ENCODE measurements around the gene RTBDN. TPM values are rescaled to one million over a fixed set of nuclear protein-coding genes. Genes with fewer than 3 reads are reported as not detected.

RTBDN gene
- polyA plus RNA-seq, 1 of the 3 experiments (the other 2 are of a cell fraction) = 0.72 TPM

DNA sequence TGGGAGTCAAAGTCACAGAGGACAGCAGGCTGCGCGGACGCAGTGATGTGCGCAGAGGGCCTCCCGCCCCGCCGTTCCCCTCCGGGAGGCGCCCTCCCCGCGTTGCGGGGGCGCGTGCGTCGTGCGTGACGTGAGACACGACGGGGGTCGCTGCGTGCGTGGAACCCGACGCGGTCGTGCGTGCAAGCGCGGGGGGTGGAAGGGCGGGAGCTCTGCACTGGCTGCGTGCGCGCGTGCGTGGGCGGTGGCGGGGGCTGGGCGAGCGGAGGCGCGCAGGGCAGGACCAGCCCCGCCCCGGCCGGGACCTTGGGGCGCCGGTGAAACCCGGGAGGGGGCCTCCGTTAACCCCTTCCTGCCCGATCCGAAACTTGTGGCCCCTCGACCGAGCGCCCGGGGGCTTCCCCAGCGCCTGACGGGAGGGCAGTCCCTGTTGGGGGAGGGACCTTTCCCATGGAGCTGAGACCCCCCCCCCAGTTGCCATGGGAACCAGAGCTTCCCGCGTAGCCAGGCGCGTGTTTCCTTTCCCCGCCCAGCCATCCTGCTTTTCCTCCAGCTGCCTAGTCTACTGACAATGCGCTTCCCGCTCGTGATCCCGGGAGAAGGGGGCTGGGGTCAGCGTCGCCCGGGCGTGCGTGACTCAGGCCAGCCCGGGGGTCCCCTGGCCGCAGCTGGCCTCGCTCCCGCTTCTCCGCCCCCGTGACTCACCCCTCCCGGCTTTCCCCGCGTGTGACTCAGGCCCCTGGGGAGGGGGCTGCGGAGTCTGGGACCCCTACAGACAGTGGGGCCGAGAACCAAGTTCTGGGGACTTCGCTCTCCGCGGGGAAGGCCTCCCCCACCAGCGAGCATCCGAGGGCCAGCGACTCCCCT, 51.7 kb downstream of the RTBDN start (continued):
- TF ChIP-seq SMC3 (IDR thresholded peaks at IDR 0.05; ENCODE audit: low read depth, low read length) (no peak), TEAD4 (IDR thresholded peaks at IDR 0.05; ENCODE audit: borderline replicate concordance, insufficient read depth) (0 out of 2 replicates have a peak, but pooled peaks have one; percentile 43), CHD2 (IDR thresholded peaks at IDR 0.05; ENCODE audit: low read length, partially characterized antibody) (peak; percentile 35), RCOR1 (IDR thresholded peaks at IDR 0.05; ENCODE audit: low read length) (no peak)
- TF ChIP-seq, protein P1, sequence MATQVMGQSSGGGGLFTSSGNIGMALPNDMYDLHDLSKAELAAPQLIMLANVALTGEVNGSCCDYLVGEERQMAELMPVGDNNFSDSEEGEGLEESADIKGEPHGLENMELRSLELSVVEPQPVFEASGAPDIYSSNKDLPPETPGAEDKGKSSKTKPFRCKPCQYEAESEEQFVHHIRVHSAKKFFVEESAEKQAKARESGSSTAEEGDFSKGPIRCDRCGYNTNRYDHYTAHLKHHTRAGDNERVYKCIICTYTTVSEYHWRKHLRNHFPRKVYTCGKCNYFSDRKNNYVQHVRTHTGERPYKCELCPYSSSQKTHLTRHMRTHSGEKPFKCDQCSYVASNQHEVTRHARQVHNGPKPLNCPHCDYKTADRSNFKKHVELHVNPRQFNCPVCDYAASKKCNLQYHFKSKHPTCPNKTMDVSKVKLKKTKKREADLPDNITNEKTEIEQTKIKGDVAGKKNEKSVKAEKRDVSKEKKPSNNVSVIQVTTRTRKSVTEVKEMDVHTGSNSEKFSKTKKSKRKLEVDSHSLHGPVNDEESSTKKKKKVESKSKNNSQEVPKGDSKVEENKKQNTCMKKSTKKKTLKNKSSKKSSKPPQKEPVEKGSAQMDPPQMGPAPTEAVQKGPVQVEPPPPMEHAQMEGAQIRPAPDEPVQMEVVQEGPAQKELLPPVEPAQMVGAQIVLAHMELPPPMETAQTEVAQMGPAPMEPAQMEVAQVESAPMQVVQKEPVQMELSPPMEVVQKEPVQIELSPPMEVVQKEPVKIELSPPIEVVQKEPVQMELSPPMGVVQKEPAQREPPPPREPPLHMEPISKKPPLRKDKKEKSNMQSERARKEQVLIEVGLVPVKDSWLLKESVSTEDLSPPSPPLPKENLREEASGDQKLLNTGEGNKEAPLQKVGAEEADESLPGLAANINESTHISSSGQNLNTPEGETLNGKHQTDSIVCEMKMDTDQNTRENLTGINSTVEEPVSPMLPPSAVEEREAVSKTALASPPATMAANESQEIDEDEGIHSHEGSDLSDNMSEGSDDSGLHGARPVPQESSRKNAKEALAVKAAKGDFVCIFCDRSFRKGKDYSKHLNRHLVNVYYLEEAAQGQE (IDR thresholded peaks at IDR 0.05; ENCODE audit: low read depth, low read length) = no peak
- TF ChIP-seq, protein P2, sequence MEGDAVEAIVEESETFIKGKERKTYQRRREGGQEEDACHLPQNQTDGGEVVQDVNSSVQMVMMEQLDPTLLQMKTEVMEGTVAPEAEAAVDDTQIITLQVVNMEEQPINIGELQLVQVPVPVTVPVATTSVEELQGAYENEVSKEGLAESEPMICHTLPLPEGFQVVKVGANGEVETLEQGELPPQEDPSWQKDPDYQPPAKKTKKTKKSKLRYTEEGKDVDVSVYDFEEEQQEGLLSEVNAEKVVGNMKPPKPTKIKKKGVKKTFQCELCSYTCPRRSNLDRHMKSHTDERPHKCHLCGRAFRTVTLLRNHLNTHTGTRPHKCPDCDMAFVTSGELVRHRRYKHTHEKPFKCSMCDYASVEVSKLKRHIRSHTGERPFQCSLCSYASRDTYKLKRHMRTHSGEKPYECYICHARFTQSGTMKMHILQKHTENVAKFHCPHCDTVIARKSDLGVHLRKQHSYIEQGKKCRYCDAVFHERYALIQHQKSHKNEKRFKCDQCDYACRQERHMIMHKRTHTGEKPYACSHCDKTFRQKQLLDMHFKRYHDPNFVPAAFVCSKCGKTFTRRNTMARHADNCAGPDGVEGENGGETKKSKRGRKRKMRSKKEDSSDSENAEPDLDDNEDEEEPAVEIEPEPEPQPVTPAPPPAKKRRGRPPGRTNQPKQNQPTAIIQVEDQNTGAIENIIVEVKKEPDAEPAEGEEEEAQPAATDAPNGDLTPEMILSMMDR (IDR thresholded peaks at IDR 0.05) = peak; percentile 11; the same call in 1 of the 2 replicates

DNA sequence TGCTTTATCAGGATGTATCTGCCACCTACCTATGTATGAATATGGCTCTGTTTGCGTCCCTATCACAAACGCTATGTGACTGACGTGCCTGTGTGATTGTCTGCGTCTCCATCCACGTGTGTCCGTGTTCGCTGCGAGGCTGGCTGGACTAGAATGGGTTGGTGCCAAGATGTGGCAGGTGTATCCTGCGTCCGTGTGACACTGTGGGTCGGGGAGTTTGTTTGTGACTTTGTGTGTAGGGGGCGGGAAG, 52.3 kb downstream of the RTBDN start:
- H3K4me1 ChIP-seq (ENCODE audit: control insufficient read depth in 1 of 2, insufficient read depth in 2 of 2, low read depth in 1 of 2, low read length in 1 of 2) = peaks cover 42 to 70% of the 10 kb centered on the region in 2 experiments; a peak in 3 of 4 replicates

More for the DNA sequence above, 52.3 kb downstream of the RTBDN start:
- H3K79me2 ChIP-seq (ENCODE audit: insufficient read depth) = no peaks in the 10 kb centered on the region
- peak overlapping the region; percentile 97 to 98 for H3K27ac ChIP-seq (ENCODE audit: low read depth in 2 of 2, low read length in 1 of 2)
- CTCF ChIA-PET = interaction anchor here (1.0 to 12.1 kb wide), 5 partner anchors 15 to 273 kb away, joined by 3 to 447 read pairs (median 7); partner anchors contain the start of genes JUNB, PRDX2 and THSD8
- no peak for DNase-seq
- H3K4me2 ChIP-seq = peak overlapping the region; percentile 91
- POLR2A ChIA-PET = interaction anchor here (0.7 to 2.1 kb wide), 5 partner anchors 10 to 1444 kb away, joined by 3 to 63 read pairs (median 4); partner anchors contain the start of genes FBXW9, GET3 and JUNB
- 42% methylated on average over 12 of the region's 12 CpGs for WGBS (ENCODE audit: low lambda C conversion rate)
- peak overlapping the region; percentile 68; the same call in 1 of the 2 replicates for H3K9ac ChIP-seq
- H3F3A ChIP-seq (replicated peaks; ENCODE audit: insufficient read depth) = peaks cover 65% of the 10 kb centered on the region
- H4K20me1 ChIP-seq (ENCODE audit: insufficient read depth) = no peaks in the 10 kb centered on the region
- TF ChIP-seq NRF1 (IDR thresholded peaks at IDR 0.05; ENCODE audit: low read depth, low read length) (no peak), FOXM1 (IDR thresholded peaks at IDR 0.05; ENCODE audit: low read depth) (no peak), RAD21 (IDR thresholded peaks at IDR 0.05; ENCODE audit: low read length) (no peak), TCF12 (IDR thresholded peaks at IDR 0.05) (no peak), EP300 (IDR thresholded peaks at IDR 0.05; ENCODE audit: borderline replicate concordance in 1 of 2, low read depth in 1 of 2, low read length in 1 of 2) (no peak), SMC3 (IDR thresholded peaks at IDR 0.05; ENCODE audit: low read depth, low read length) (no peak), JUND (IDR thresholded peaks at IDR 0.05) (no peak), FOSL2 (IDR thresholded peaks at IDR 0.05; ENCODE audit: borderline replicate concordance, low read depth) (no peak)
- TF ChIP-seq, protein P3, sequence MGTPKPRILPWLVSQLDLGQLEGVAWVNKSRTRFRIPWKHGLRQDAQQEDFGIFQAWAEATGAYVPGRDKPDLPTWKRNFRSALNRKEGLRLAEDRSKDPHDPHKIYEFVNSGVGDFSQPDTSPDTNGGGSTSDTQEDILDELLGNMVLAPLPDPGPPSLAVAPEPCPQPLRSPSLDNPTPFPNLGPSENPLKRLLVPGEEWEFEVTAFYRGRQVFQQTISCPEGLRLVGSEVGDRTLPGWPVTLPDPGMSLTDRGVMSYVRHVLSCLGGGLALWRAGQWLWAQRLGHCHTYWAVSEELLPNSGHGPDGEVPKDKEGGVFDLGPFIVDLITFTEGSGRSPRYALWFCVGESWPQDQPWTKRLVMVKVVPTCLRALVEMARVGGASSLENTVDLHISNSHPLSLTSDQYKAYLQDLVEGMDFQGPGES (IDR thresholded peaks at IDR 0.05; ENCODE audit: low read depth, low read length) = no peak
- TF ChIP-seq, protein P2 (IDR thresholded peaks at IDR 0.05) = no peak
- TF ChIP-seq, protein P4, sequence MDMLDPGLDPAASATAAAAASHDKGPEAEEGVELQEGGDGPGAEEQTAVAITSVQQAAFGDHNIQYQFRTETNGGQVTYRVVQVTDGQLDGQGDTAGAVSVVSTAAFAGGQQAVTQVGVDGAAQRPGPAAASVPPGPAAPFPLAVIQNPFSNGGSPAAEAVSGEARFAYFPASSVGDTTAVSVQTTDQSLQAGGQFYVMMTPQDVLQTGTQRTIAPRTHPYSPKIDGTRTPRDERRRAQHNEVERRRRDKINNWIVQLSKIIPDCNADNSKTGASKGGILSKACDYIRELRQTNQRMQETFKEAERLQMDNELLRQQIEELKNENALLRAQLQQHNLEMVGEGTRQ (IDR thresholded peaks at IDR 0.05; ENCODE audit: borderline replicate concordance, low read depth, low read length) = no peak
- TF ChIP-seq, protein P5, sequence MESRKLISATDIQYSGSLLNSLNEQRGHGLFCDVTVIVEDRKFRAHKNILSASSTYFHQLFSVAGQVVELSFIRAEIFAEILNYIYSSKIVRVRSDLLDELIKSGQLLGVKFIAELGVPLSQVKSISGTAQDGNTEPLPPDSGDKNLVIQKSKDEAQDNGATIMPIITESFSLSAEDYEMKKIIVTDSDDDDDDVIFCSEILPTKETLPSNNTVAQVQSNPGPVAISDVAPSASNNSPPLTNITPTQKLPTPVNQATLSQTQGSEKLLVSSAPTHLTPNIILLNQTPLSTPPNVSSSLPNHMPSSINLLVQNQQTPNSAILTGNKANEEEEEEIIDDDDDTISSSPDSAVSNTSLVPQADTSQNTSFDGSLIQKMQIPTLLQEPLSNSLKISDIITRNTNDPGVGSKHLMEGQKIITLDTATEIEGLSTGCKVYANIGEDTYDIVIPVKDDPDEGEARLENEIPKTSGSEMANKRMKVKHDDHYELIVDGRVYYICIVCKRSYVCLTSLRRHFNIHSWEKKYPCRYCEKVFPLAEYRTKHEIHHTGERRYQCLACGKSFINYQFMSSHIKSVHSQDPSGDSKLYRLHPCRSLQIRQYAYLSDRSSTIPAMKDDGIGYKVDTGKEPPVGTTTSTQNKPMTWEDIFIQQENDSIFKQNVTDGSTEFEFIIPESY (IDR thresholded peaks at IDR 0.05; ENCODE audit: borderline replicate concordance, low read depth) = no peak
- peak overlapping the region; percentile 66; the same call in 1 of the 2 replicates for H2AFZ ChIP-seq (ENCODE audit: low read depth)
- H3K9me3 ChIP-seq = no peaks in the 10 kb centered on the region
- H3K9me2 ChIP-seq = no peaks in the 10 kb centered on the region
- no peaks in the 10 kb centered on the region for H3K27me3 ChIP-seq (ENCODE audit: insufficient read depth)
- peak overlapping the region; percentile 51 to 59 for H3K4me3 ChIP-seq (ENCODE audit: low read depth in 2 of 2, low read length in 1 of 2)
- H3K36me3 ChIP-seq (replicated peaks in 1 of 2; ENCODE audit: control insufficient read depth in 1 of 2, insufficient read depth in 2 of 2, low read length in 1 of 2) = no peaks in the 10 kb centered on the region

Measured in SK-N-SH (cell line).